ENCODE data around the gene DNAH12.

- TF ChIP-seq CTCF (conservative IDR thresholded peaks at IDR 0.05 in 1 of 2, IDR thresholded peaks at IDR 0.05 in 1 of 2; ENCODE audit: low read depth in 1 of 2, low read length in 2 of 2) (no peak), EZH2 (IDR thresholded peaks at IDR 0.05; ENCODE audit: low read length, missing control alignments) (no peak)
Measured at GRCh38 chr3:57292897-57293526, 251.1 kb downstream of the DNAH12 start.

Measured in fibroblast of lung (primary cell).